NCI-H2196 treated with DMSO at 0.1 percent for 48 hours (cell line): ENCODE measurements around the gene LIN9.
"Not testable (repeated sequence)": the region's sequence is repeated elsewhere in the genome, so short reads cannot be mapped to it uniquely, and the experiment has no call there.

Source experiments
- DNase-seq: peaks from one replicate; lab custom pipeline; 2025; ENCODE audit not compliant: unreplicated experiment; lab: John Stamatoyannopoulos, UW

LIN9 gene

GRCh38 chr1:226216056-226216455 lies 92.9 kb downstream of the LIN9 start:
- no peak for DNase-seq

GRCh38 chr1:226215239-226215638 lies 93.7 kb downstream of the LIN9 start:
- no peak for DNase-seq

GRCh38 chr1:226212545-226212944 lies 96.4 kb downstream of the LIN9 start:
- no peak for DNase-seq

DNA sequence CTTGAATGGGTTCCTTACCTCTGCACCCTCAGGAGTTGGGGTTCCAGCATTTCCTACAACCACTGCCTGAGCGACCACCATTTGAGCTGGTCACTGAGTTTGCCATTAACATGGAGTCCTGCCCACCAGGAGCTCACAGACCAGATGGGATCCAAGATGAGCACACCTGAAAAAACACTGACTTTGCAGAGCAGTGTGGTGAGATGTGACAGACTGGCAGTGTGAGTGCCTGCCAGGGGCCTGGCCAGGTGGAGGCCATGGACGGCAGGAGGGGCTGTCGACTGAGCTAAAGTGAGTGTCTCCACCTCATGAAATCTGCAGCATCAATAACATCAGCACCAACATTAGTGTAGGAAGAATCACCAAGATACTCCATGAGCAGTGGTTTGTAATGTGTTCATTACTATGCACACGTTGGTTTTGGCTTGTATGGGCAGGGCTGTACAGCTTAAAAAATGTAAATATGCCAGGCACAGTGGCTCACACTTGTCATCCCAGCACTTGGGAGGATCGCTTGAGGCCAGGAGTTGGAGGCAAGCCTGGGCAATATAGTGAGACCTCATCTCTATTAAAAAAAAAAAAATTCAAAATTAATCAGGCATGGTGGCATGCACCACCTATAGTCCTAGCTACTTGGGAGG lies 97.7 kb downstream of the LIN9 start:
- no peak for DNase-seq

- DNase-seq: no peak
Observed at GRCh38 chr1:226210571-226211176, 98.3 kb downstream of the LIN9 start.

- DNase-seq: no peak
Observed at GRCh38 chr1:226209307-226210059, 99.5 kb downstream of the LIN9 start.

GRCh38 chr1:226207048-226207447 lies 101.9 kb downstream of the LIN9 start:
- DNase-seq: no peak

GRCh38 chr1:226204198-226204597 lies 104.8 kb downstream of the LIN9 start:
- DNase-seq: no peak

DNA sequence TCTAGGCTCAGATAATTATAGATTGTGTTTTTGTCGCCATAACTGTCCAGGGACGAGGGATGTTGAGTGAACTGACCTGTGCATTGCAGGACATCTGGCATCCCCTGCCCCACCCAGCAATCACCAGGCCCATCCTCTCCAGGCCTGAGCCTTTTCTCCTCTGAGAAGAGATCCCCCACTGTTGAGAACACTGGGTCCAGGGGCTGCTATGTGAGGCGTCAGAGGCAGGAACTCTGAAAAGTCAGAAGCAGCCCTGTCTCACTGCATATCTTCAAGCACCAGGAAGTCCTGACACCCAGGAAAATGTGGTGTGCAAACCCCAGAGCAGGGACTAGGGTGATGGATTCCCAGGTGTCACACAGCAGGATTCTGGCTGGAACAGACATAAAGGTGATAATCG lies 105.3 kb downstream of the LIN9 start:
- no peak for DNase-seq

- DNase-seq: no peak
Observed at GRCh38 chr1:226203240-226203639, 105.7 kb downstream of the LIN9 start.

GRCh38 chr1:226202666-226203065 lies 106.3 kb downstream of the LIN9 start:
- DNase-seq: not testable (repeated sequence)

GRCh38 chr1:226202246-226202645 lies 106.7 kb downstream of the LIN9 start:
- no peak for DNase-seq

DNA sequence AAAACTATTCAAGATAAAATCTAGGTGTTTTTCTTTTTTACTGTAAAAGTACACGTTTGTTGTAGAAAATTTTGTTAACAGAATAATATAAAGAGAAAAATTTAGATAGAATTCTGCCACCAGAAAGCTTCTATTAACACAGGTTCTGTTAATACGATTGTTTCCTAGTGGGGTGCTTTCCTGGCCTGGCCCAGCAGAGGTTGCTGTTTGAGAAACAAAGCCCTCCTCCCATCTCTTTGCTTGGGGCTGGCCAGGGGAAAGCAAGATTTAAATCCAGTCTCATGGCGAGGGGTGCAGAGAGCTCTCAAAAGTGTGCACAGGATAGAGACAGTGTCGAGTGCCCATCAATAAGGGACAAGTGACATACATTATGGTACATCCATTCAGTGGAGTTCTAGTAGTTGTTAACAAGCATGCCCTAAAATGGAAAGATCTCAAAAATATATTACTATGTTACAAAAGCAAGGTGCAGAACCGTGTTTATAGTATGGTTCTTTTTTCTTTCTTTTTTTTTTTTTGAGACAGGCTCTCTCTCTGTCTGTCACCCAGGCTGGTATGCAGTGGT lies 107.9 kb downstream of the LIN9 start:
- no peak for DNase-seq

GRCh38 chr1:226199971-226200370 lies 109.0 kb downstream of the LIN9 start:
- no peak for DNase-seq

DNA sequence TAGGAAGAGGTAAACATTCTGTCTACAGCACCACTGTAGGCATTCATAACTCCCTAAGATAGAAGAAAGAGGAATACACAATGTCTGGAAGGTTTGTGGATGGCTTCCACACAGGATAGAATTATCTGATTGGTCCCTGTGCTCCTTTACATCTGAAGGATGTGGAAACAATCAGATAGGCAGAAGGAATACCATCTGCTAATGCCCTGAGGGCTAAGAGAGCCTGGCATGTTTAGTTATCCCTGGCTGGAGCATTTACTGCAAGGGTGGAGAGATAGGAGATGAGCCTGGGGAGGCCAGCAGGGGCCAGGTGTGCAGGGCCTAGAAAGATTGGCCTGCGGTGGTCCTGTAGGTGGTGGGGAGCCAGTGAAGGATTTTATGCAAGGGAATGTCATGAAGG lies 113.8 kb downstream of the LIN9 start:
- DNase-seq: no peak

GRCh38 chr1:226187380-226187779 lies 121.6 kb downstream of the LIN9 start:
- no peak for DNase-seq

DNA sequence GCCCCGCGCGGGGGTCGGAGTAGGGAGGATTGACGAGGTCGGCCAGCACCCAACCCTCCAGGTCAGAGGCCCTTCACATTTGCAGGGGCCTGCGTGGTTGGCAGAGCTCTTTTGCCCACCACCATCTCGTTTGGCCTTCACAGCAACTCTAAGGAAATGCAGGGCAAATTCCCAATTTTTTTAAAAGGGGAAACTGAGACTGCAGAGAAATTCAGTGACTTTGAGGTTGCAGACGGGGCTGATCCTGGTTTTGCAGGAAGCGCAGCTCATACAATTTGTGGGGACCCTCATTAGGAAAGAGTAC lies 122.0 kb downstream of the LIN9 start:
- DNase-seq: no peak

GRCh38 chr1:226186124-226187018 lies 122.6 kb downstream of the LIN9 start, which contains the start of gene ACBD3:
Gene ACBD3, minus strand, starts transcription at chr1:226186741. Its CDS starts 66 bp downstream, at chr1:226186675.
- DNase-seq: peak; percentile 80

DNA sequence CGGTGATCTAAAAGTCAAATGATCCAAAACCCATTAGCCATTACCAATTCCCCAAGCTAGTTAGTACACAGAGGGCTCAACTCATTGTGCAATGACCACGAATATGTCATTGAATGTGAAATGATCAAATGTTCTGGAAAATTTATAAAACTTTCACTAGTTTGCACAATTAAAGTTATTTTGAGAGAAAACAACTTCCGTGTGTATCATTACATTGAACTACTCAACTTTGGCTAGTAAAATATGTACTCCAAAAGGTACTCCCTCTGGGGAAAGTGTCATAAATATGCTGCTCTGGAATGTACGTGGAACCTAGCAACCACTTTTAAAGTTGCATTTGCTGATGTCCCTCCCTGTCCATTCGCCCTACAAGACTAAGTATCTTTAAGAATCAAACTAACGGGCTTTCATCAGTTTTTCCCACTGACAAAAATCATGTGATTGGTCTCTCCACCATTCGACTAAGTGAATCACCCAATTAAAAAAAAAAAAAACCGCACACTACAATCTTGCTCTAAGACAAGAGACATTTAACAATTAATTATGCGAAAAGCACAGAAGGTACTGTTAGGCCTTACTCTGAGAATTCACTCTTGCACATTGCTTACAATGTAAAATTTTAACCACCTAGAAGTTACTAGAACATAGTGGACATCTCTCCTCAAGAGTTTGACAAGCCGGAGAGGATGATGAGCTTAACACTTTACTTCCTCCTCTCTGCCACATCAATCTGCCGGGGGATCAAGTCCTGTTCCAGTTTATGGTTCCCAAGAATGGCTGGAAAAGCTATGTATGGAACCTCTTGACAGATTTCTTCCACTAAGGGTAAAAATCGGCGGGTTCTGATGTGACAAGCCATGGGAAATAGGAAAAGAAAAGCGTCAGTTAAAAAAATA lies 123.6 kb downstream of the LIN9 start:
- DNase-seq: no peak
